Activated CD4-positive, alpha-beta T cell treated with anti-CD3 and anti-CD28 coated beads, Interleukin-2, amount 10 ng/mL, durations not matched to agents 24 days and 14 days (primary cell): Measurements from ENCODE around the gene CNTN4. TPM values are rescaled to one million over a fixed set of nuclear protein-coding genes. Genes with fewer than 3 reads are reported as not detected.
A peak's percentile ranks its signal among the peaks of the same experiment; 100 is the strongest.

Experiments
- DNase-seq: peaks from one replicate; pipeline ENCODE4 v3.0.0; 2022
- H3K27ac Mint-ChIP-seq: one replicate; pipeline ENCODE4 v1.8.0; 2022; ENCODE audit warnings: mild to moderate bottlenecking, mixed read lengths
- H3K27me3 Mint-ChIP-seq: one replicate; pipeline ENCODE4 v1.8.0; 2022; ENCODE audit warnings: mixed read lengths
- H3K36me3 Mint-ChIP-seq: one replicate; pipeline ENCODE4 v1.8.0; 2022; ENCODE audit warnings: low read depth, mild to moderate bottlenecking, mixed read lengths
- H3K4me1 Mint-ChIP-seq: one replicate; pipeline ENCODE4 v1.8.0; 2021; ENCODE audit warnings: mixed read lengths
- H3K4me3 Mint-ChIP-seq: one replicate; pipeline ENCODE4 v1.8.0; 2022; ENCODE audit warnings: mild to moderate bottlenecking, moderate library complexity, mixed read lengths
- H3K9me3 Mint-ChIP-seq: one replicate; pipeline ENCODE4 v1.8.0; 2021; ENCODE audit warnings: mixed read lengths
- intact Hi-C: fragments of 100-400 bp; cut with micrococcal nuclease; formaldehyde crosslinking; loops from one replicate; pipeline ENCODE4 v1.15.1; 2023
- total RNA-seq: library from RNA; stranded (reverse); gene quantifications from 2 replicates; pipeline ENCODE4 v1.2.3, GENCODE V29; 2022

CNTN4 gene
- total RNA-seq, 1 donor from 2014 or later, result not detected

- no peak for DNase-seq
- intact Hi-C loops, result no loop called here
- no peaks in the 10 kb centered on the region for H3K27me3 Mint-ChIP-seq
- H3K4me1 Mint-ChIP-seq, result no peaks in the 10 kb centered on the region
- no peak overlapping the region for H3K27ac Mint-ChIP-seq
- no peaks in the 10 kb centered on the region for H3K9me3 Mint-ChIP-seq
- H3K4me3 Mint-ChIP-seq, result no peak overlapping the region
- no peaks in the 10 kb centered on the region for H3K36me3 Mint-ChIP-seq
Measured at GRCh38 chr3:2727610-2728318, 629.1 kb downstream of the CNTN4 start.

- Mint-ChIP-seq H3K27me3 (no peaks in the 10 kb centered on the region), H3K4me1 (no peaks in the 10 kb centered on the region), H3K9me3 (no peaks in the 10 kb centered on the region), H3K27ac (no peak overlapping the region), H3K4me3 (no peak overlapping the region), H3K36me3 (no peaks in the 10 kb centered on the region)
- no peak for DNase-seq
- intact Hi-C loops, result no loop called here
Measured at GRCh38 chr3:2731843-2732242, 633.2 kb downstream of the CNTN4 start.

GRCh38 chr3:2735392-2735894, 636.8 kb downstream of the CNTN4 start:
- no peak overlapping the region for H3K4me3 Mint-ChIP-seq
- no peaks in the 10 kb centered on the region for H3K9me3 Mint-ChIP-seq
- H3K27me3 Mint-ChIP-seq, result peaks cover 2% of the 10 kb centered on the region
- DNase-seq, result no peak
- H3K36me3 Mint-ChIP-seq, result no peaks in the 10 kb centered on the region
- no peaks in the 10 kb centered on the region for H3K4me1 Mint-ChIP-seq
- intact Hi-C loops, result no loop called here
- no peak overlapping the region for H3K27ac Mint-ChIP-seq

GRCh38 chr3:2741516-2741915, 642.9 kb downstream of the CNTN4 start:
- Mint-ChIP-seq H3K4me3 (no peak overlapping the region), H3K27me3 (peaks cover 2% of the 10 kb centered on the region), H3K36me3 (no peaks in the 10 kb centered on the region), H3K9me3 (no peaks in the 10 kb centered on the region), H3K27ac (no peak overlapping the region), H3K4me1 (no peaks in the 10 kb centered on the region)
- intact Hi-C loops, result no loop called here
- no peak for DNase-seq

- Mint-ChIP-seq H3K9me3 (no peaks in the 10 kb centered on the region), H3K27me3 (no peaks in the 10 kb centered on the region), H3K4me3 (no peak overlapping the region), H3K4me1 (no peaks in the 10 kb centered on the region), H3K36me3 (no peaks in the 10 kb centered on the region), H3K27ac (no peak overlapping the region)
- intact Hi-C loops, result no loop called here
- DNase-seq, result peak; percentile 63
Measured at GRCh38 chr3:2765002-2765579, 666.4 kb downstream of the CNTN4 start.

- intact Hi-C loops, result no loop called here
- H3K27me3 Mint-ChIP-seq, result no peaks in the 10 kb centered on the region
- H3K27ac Mint-ChIP-seq, result no peak overlapping the region
- H3K4me1 Mint-ChIP-seq, result no peaks in the 10 kb centered on the region
- no peaks in the 10 kb centered on the region for H3K9me3 Mint-ChIP-seq
- H3K4me3 Mint-ChIP-seq, result no peak overlapping the region
- no peaks in the 10 kb centered on the region for H3K36me3 Mint-ChIP-seq
- no peak for DNase-seq
Measured at GRCh38 chr3:2770451-2770850, 671.8 kb downstream of the CNTN4 start.

GRCh38 chr3:2771193-2771592, 672.5 kb downstream of the CNTN4 start:
- no peak overlapping the region for H3K4me3 Mint-ChIP-seq
- H3K4me1 Mint-ChIP-seq, result no peaks in the 10 kb centered on the region
- no peaks in the 10 kb centered on the region for H3K36me3 Mint-ChIP-seq
- H3K27ac Mint-ChIP-seq, result no peak overlapping the region
- intact Hi-C loops, result no loop called here
- no peaks in the 10 kb centered on the region for H3K27me3 Mint-ChIP-seq
- H3K9me3 Mint-ChIP-seq, result no peaks in the 10 kb centered on the region
- DNase-seq, result no peak

GRCh38 chr3:2771741-2772140, 673.1 kb downstream of the CNTN4 start:
- H3K27me3 Mint-ChIP-seq, result no peaks in the 10 kb centered on the region
- no peak for DNase-seq
- H3K9me3 Mint-ChIP-seq, result no peaks in the 10 kb centered on the region
- H3K27ac Mint-ChIP-seq, result no peak overlapping the region
- no peaks in the 10 kb centered on the region for H3K36me3 Mint-ChIP-seq
- no peaks in the 10 kb centered on the region for H3K4me1 Mint-ChIP-seq
- no peak overlapping the region for H3K4me3 Mint-ChIP-seq
- intact Hi-C loops, result no loop called here

- no peak for DNase-seq
- Mint-ChIP-seq H3K27me3 (no peaks in the 10 kb centered on the region), H3K27ac (no peak overlapping the region), H3K9me3 (no peaks in the 10 kb centered on the region), H3K4me3 (no peak overlapping the region), H3K4me1 (no peaks in the 10 kb centered on the region), H3K36me3 (no peaks in the 10 kb centered on the region)
- intact Hi-C loops, result no loop called here
Measured at GRCh38 chr3:2772803-2773202, 674.1 kb downstream of the CNTN4 start.

- Mint-ChIP-seq H3K27me3 (no peaks in the 10 kb centered on the region), H3K9me3 (no peaks in the 10 kb centered on the region), H3K4me1 (no peaks in the 10 kb centered on the region), H3K4me3 (no peak overlapping the region), H3K36me3 (no peaks in the 10 kb centered on the region), H3K27ac (no peak overlapping the region)
- intact Hi-C loops, result no loop called here
- DNase-seq, result no peak
Measured at GRCh38 chr3:2774481-2775249, 676.0 kb downstream of the CNTN4 start.

GRCh38 chr3:2783261-2783660, 684.6 kb downstream of the CNTN4 start:
- Mint-ChIP-seq H3K9me3 (no peaks in the 10 kb centered on the region), H3K36me3 (no peaks in the 10 kb centered on the region), H3K27me3 (no peaks in the 10 kb centered on the region), H3K4me1 (no peaks in the 10 kb centered on the region), H3K4me3 (no peak overlapping the region), H3K27ac (no peak overlapping the region)
- DNase-seq, result no peak
- intact Hi-C loops, result no loop called here

GRCh38 chr3:2784627-2785026, 686.0 kb downstream of the CNTN4 start:
- Mint-ChIP-seq H3K4me3 (no peak overlapping the region), H3K4me1 (no peaks in the 10 kb centered on the region), H3K27me3 (no peaks in the 10 kb centered on the region), H3K9me3 (no peaks in the 10 kb centered on the region), H3K27ac (no peak overlapping the region), H3K36me3 (no peaks in the 10 kb centered on the region)
- no peak for DNase-seq
- intact Hi-C loops, result no loop called here

GRCh38 chr3:2790266-2790815, 691.7 kb downstream of the CNTN4 start:
- intact Hi-C loops, result no loop called here
- Mint-ChIP-seq H3K36me3 (no peaks in the 10 kb centered on the region), H3K27me3 (no peaks in the 10 kb centered on the region), H3K4me3 (no peak overlapping the region), H3K27ac (no peak overlapping the region), H3K4me1 (no peaks in the 10 kb centered on the region), H3K9me3 (no peaks in the 10 kb centered on the region)
- no peak for DNase-seq

GRCh38 chr3:2792432-2792831, 693.8 kb downstream of the CNTN4 start:
- H3K36me3 Mint-ChIP-seq, result no peaks in the 10 kb centered on the region
- DNase-seq, result no peak
- H3K27ac Mint-ChIP-seq, result no peak overlapping the region
- H3K4me3 Mint-ChIP-seq, result no peak overlapping the region
- no peaks in the 10 kb centered on the region for H3K9me3 Mint-ChIP-seq
- H3K4me1 Mint-ChIP-seq, result no peaks in the 10 kb centered on the region
- intact Hi-C loops, result no loop called here
- H3K27me3 Mint-ChIP-seq, result no peaks in the 10 kb centered on the region
